AG08396 (cell line): ENCODE data around the gene IKBKG.
"Not testable (repeated sequence)": the region's sequence is repeated elsewhere in the genome, so short reads cannot be mapped to it uniquely, and the experiment has no call there.

Experiments
- DNase-seq: peaks from one replicate; pipeline ENCODE4 v3.0.0; 2012; ENCODE audit warnings: low spot score, mixed read lengths

IKBKG gene

GRCh38 chrX:154605566-154605965, 58.1 kb downstream of the IKBKG start:
- no peak for DNase-seq

GRCh38 chrX:154607370-154607769, 60.0 kb downstream of the IKBKG start:
- DNase-seq: no peak

GRCh38 chrX:154607976-154608375, 60.6 kb downstream of the IKBKG start:
- DNase-seq: not testable (repeated sequence)

GRCh38 chrX:154608823-154609222, 61.4 kb downstream of the IKBKG start:
- DNase-seq: not testable (repeated sequence)

GRCh38 chrX:154611146-154611545, 63.7 kb downstream of the IKBKG start:
- not testable (repeated sequence) for DNase-seq

GRCh38 chrX:154613586-154613985, 66.2 kb downstream of the IKBKG start:
- DNase-seq: not testable (repeated sequence)
